Measurements from ENCODE around the gene INS.

The INS gene

GRCh38 chr11:2143477-2143798 lies 17.6 kb downstream of the INS start:
- TF ChIP-seq CTCF (IDR thresholded peaks at IDR 0.05; ENCODE audit: control insufficient read depth, insufficient read depth, low read depth, low read length, missing control alignments) = no peak
- no peak overlapping the region for H3K4me3 ChIP-seq (ENCODE audit: control insufficient read depth, low read depth, low read length)
- no peak for DNase-seq (ENCODE audit: low read depth)

- no peak for TF ChIP-seq CTCF (IDR thresholded peaks at IDR 0.05; ENCODE audit: control insufficient read depth, insufficient read depth, low read depth, low read length, missing control alignments)
- DNase-seq (ENCODE audit: low read depth) = no peak
Measured at GRCh38 chr11:2142762-2143202, 18.2 kb downstream of the INS start.

GRCh38 chr11:2142300-2142759 lies 18.7 kb downstream of the INS start:
- no peak for TF ChIP-seq CTCF (IDR thresholded peaks at IDR 0.05; ENCODE audit: control insufficient read depth, insufficient read depth, low read depth, low read length, missing control alignments)
- no peak for DNase-seq (ENCODE audit: low read depth)

More at GRCh38 chr11:2142762-2143202, 18.2 kb downstream of the INS start:
- H3K4me3 ChIP-seq (ENCODE audit: control insufficient read depth, low read depth, low read length) = no peak overlapping the region

GRCh38 chr11:2140411-2141400 lies 20.3 kb downstream of the INS start:
- no peak for TF ChIP-seq CTCF (IDR thresholded peaks at IDR 0.05; ENCODE audit: control insufficient read depth, insufficient read depth, low read depth, low read length, missing control alignments)
- H3K4me3 ChIP-seq (ENCODE audit: control insufficient read depth, low read depth, low read length) = no peak overlapping the region
- DNase-seq (ENCODE audit: low read depth) = no peak

More at GRCh38 chr11:2142300-2142759, 18.7 kb downstream of the INS start:
- no peak overlapping the region for H3K4me3 ChIP-seq (ENCODE audit: control insufficient read depth, low read depth, low read length)

- DNase-seq (ENCODE audit: low read depth) = no peak
- no peak for TF ChIP-seq CTCF (IDR thresholded peaks at IDR 0.05; ENCODE audit: control insufficient read depth, insufficient read depth, low read depth, low read length, missing control alignments)
- H3K4me3 ChIP-seq (ENCODE audit: control insufficient read depth, low read depth, low read length) = no peak overlapping the region
Measured at GRCh38 chr11:2139621-2140337, 21.2 kb downstream of the INS start.

- no peak for TF ChIP-seq CTCF (IDR thresholded peaks at IDR 0.05; ENCODE audit: control insufficient read depth, insufficient read depth, low read depth, low read length, missing control alignments)
- DNase-seq (ENCODE audit: low read depth) = no peak
- peak within 1 kb of the TSS; percentile 16 for H3K4me3 ChIP-seq (ENCODE audit: control insufficient read depth, low read depth, low read length)
Measured at GRCh38 chr11:2139123-2139521, 21.9 kb downstream of the INS start, which contains the start of gene IGF2. Gene IGF2 (minus strand): TSS chr11:2139389. CDS start chr11:2135523, 3,866 bp downstream.
